PC-3 (cell line): ENCODE data around the gene MYO16. TPM values are rescaled to one million over a fixed set of nuclear protein-coding genes. Genes with fewer than 3 reads are reported as not detected.
A peak's percentile ranks its signal among the peaks of the same experiment; 100 is the strongest.

Source experiments
- ATAC-seq: fragments of 200-7000 bp; cut with Tn5 transposase; 2 replicates; pipeline ENCODE4 v1.9.1; 2020; ENCODE audit warnings: mild to moderate bottlenecking, moderate library complexity
- BruUV-seq: library from RNA; stranded (reverse); fragments of 400-500 nt; replicated peaks from 2 replicates; lab custom pipeline; 2021; lab: Mats Ljungman, UMichigan
- CTCF ChIA-PET: fragments of 300-600 bp; sonication (Branson Sonifier 250); formaldehyde crosslinking; loops from one replicate; lab custom pipeline; 2022; ENCODE audit warnings: antibody characterized with exemption; lab: Charles Lee
- POLR2A ChIA-PET: fragments of 300-600 bp; sonication (Branson Sonifier 250); formaldehyde crosslinking; loops from one replicate; lab custom pipeline; 2022; ENCODE audit warnings: antibody characterized with exemption; ENCODE audit not compliant: unreplicated experiment; lab: Charles Lee
- DNase-seq: peaks from one replicate; pipeline ENCODE4 v3.0.0-alpha.2; 2015
- H2AFZ ChIP-seq: fragments of 300-600 bp; sonication (generic); 2 replicates; pipeline ENCODE4 v1.6.0; 2016; ENCODE audit warnings: antibody characterized with exemption, low read length
- H3F3A ChIP-seq: fragments of 300-600 bp; sonication (generic); one replicate; pipeline ENCODE4 v1.6.0; 2017; ENCODE audit warnings: antibody characterized with exemption, low read length, control low read depth, mild to moderate bottlenecking; ENCODE audit not compliant: unreplicated experiment
- H3K27ac ChIP-seq: fragments of 300-600 bp; sonication (generic); 2 replicates; pipeline ENCODE4 v1.5.1; 2016; ENCODE audit warnings: mild to moderate bottlenecking, low read length
- H3K27me3 ChIP-seq: fragments of 300-600 bp; sonication (generic); 2 replicates; pipeline ENCODE4 v1.6.1; 2016; ENCODE audit warnings: low read length, mixed read lengths
- H3K36me3 ChIP-seq: fragments of 300-600 bp; sonication (generic); 2 replicates; pipeline ENCODE4 v1.6.1; 2016; ENCODE audit warnings: low read depth, mixed run types, low read length, mixed read lengths
- H3K4me1 ChIP-seq: fragments of 300-600 bp; sonication (generic); 2 replicates; pipeline ENCODE4 v1.5.1; 2016; ENCODE audit warnings: low read length; ENCODE audit not compliant: insufficient read depth
- H3K4me2 ChIP-seq: fragments of 300-600 bp; sonication (generic); 2 replicates; pipeline ENCODE4 v1.6.0; 2016; ENCODE audit warnings: low read length
- H3K4me3 ChIP-seq: fragments of 300-600 bp; sonication (generic); 2 replicates; pipeline ENCODE4 v1.5.1; 2016; ENCODE audit warnings: mild to moderate bottlenecking, low read length, mixed read lengths
- H3K79me2 ChIP-seq: fragments of 300-600 bp; sonication (generic); 2 replicates; pipeline ENCODE4 v1.6.1; 2017; ENCODE audit warnings: low read length, mixed read lengths
- H3K9ac ChIP-seq: fragments of 300-600 bp; sonication (generic); 2 replicates; pipeline ENCODE4 v1.6.0; 2016; ENCODE audit warnings: mild to moderate bottlenecking, low read length
- H3K9me2 ChIP-seq: fragments of 300-600 bp; sonication (generic); replicated peaks from 2 replicates; pipeline ENCODE4 v1.6.1; 2016; ENCODE audit warnings: mixed run types, low read length, mixed read lengths
- H3K9me3 ChIP-seq: fragments of 300-600 bp; sonication (generic); 2 replicates; pipeline ENCODE4 v1.6.1; 2016; ENCODE audit warnings: low read length, mixed read lengths
- H4K20me1 ChIP-seq: fragments of 300-600 bp; sonication (generic); 2 replicates; pipeline ENCODE4 v1.6.1; 2016; ENCODE audit warnings: low read length, mixed read lengths
- EZH2 ChIP-seq: fragments of 300-600 bp; sonication (generic); IDR thresholded peaks from one replicate; pipeline ENCODE4 v1.6.1; 2017; ENCODE audit warnings: antibody characterized with exemption, mild to moderate bottlenecking, low read length; ENCODE audit not compliant: unreplicated experiment
- EZH2phosphoT487 ChIP-seq: fragments of 300-600 bp; sonication (generic); IDR thresholded peaks from 2 replicates; pipeline ENCODE4 v1.6.1; 2018; ENCODE audit warnings: mild to moderate bottlenecking, antibody characterized with exemption, low read length, borderline replicate concordance
- intact Hi-C: fragments of 100-400 bp; cut with micrococcal nuclease; formaldehyde crosslinking; loops from 2 replicates; pipeline ENCODE4 v1.9.0; 2023
- total RNA-seq: library from RNA; depleted of rRNA; stranded (reverse); fragments of >200 nt; gene quantifications from 2 replicates; pipeline ENCODE4 v1.2.3, GENCODE V29; 2014
- TF ChIP-seq, protein P1 (sequence below): fragments of 300-600 bp; sonication (generic); conservative IDR thresholded peaks from 2 replicates; pipeline ENCODE4 v1.5.1; 2017; ENCODE audit warnings: antibody characterized with exemption, low read depth, mild to moderate bottlenecking, low read length

The MYO16 gene
- total RNA-seq, 1 experiment from 2014 or later = not detected

DNA sequence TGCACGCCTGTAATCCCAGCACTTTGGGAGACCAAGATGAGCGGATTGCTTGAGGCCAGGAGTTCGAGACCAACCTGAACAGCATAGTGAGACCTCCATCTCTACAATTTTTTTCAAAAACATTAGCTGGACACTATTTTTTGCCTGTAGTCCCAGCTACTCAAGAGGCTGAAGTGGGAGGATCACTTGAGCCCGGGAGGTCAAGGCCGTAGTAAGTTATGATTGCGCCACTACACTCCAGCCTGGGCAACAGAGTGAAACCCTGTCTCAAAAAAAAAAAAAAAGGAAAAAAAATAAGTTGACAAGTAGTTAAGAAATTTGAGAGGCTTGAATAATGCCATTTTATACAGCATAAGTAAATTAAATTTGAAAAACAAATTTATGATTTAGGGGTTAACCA is 330.6 kb downstream of the MYO16 start:
- no peaks in the 10 kb centered on the region for H3K9me2 ChIP-seq
- H3K9me3 ChIP-seq = no peaks in the 10 kb centered on the region
- no peak overlapping the region for H3K9ac ChIP-seq
- H3K27ac ChIP-seq = no peak overlapping the region
- intact Hi-C loops = loop anchor here (2.0 to 5.0 kb wide), 3 partner anchors 187 to 825 kb away; no protein-coding TSS in a partner anchor
- DNase-seq = no peak
- TF ChIP-seq, protein P1, sequence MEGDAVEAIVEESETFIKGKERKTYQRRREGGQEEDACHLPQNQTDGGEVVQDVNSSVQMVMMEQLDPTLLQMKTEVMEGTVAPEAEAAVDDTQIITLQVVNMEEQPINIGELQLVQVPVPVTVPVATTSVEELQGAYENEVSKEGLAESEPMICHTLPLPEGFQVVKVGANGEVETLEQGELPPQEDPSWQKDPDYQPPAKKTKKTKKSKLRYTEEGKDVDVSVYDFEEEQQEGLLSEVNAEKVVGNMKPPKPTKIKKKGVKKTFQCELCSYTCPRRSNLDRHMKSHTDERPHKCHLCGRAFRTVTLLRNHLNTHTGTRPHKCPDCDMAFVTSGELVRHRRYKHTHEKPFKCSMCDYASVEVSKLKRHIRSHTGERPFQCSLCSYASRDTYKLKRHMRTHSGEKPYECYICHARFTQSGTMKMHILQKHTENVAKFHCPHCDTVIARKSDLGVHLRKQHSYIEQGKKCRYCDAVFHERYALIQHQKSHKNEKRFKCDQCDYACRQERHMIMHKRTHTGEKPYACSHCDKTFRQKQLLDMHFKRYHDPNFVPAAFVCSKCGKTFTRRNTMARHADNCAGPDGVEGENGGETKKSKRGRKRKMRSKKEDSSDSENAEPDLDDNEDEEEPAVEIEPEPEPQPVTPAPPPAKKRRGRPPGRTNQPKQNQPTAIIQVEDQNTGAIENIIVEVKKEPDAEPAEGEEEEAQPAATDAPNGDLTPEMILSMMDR = no peak
- TF ChIP-seq EZH2 (no peak), EZH2phosphoT487 (no peak)
- no peaks in the 10 kb centered on the region for H3K36me3 ChIP-seq
- H3K4me2 ChIP-seq = no peak overlapping the region
- H3K4me3 ChIP-seq = no peak overlapping the region
- no peaks in the 10 kb centered on the region for H3F3A ChIP-seq
- POLR2A ChIA-PET = no interaction called here
- no peaks in the 10 kb centered on the region for H4K20me1 ChIP-seq
- BruUV-seq = no TSS peak
- 0 out of 2 replicates have a peak, but pooled peaks cover 6% of the 10 kb centered on the region for H3K4me1 ChIP-seq
- ATAC-seq = no peak
- H3K27me3 ChIP-seq = no peaks in the 10 kb centered on the region
- CTCF ChIA-PET = no interaction called here
- no peak overlapping the region for H2AFZ ChIP-seq
- H3K79me2 ChIP-seq = no peaks in the 10 kb centered on the region

DNA sequence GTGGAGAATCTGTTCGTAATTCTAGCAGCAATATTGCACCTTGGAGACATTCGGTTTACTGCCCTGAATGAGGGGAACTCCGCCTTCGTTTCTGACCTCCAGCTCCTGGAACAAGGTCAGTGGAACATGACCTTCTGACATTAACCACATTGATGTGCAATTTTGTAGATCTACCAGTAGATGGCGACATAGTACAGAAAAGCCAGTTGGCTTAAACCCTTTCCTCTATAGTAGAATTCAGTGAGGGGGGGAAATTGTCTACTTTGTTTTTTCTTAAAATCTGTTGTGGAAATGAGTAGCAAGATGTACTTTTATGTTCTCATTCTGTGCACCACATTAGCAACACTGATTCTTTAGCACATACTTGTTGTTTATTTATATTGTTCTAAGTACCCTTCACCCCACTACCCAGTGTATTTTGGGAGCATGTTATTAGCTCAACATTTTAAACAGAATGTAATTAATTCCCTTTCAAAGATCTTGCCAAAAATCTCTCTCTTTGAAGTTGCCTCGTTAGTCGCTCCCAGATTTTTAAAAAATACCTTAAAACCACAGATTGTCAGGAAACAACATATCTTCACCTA is 332.2 kb downstream of the MYO16 start:
- Histone ChIP-seq H3K9me2 (no peaks in the 10 kb centered on the region), H3K27me3 (no peaks in the 10 kb centered on the region), H2AFZ (no peak overlapping the region), H3K4me3 (no peak overlapping the region), H3K4me2 (no peak overlapping the region), H3K4me1 (0 out of 2 replicates have a peak, but pooled peaks cover 6% of the 10 kb centered on the region), H3K9ac (no peak overlapping the region), H4K20me1 (no peaks in the 10 kb centered on the region), H3K27ac (no peak overlapping the region), H3K36me3 (no peaks in the 10 kb centered on the region), H3K9me3 (no peaks in the 10 kb centered on the region), H3F3A (no peaks in the 10 kb centered on the region), H3K79me2 (no peaks in the 10 kb centered on the region)
- TF ChIP-seq, protein P1 = peak; percentile 83
- no peak for TF ChIP-seq EZH2
- ATAC-seq (peak; percentile 48), DNase-seq (peak; percentile 67)
- no TSS peak for BruUV-seq
- CTCF ChIA-PET = interaction anchor here (0.7 kb wide), 1 partner anchor 47 kb away, joined by 3 read pairs; no protein-coding TSS in a partner anchor
- intact Hi-C loops = loop anchor here (2.0 to 5.0 kb wide), 3 partner anchors 186 to 823 kb away; no protein-coding TSS in a partner anchor
- POLR2A ChIA-PET = no interaction called here

DNA sequence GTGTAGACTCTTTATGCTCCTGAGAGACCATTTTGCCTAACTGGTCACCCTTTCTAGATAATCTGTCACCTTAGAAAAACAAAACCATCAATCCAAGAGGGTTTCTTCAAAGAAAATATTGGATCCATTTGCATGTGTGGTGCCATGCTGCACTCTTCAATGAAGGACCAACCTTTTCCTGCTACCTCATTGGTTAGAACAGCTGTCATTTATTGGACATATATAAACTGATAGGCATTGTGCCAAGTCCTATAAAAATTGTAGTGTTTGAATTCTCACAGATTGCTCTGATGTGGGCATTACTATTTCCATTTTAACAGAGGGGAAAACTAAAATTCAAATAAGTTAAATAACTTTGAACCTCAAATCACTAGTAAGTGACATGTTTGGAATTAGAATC is 333.2 kb downstream of the MYO16 start:
- Histone ChIP-seq H2AFZ (no peak overlapping the region), H3K27me3 (no peaks in the 10 kb centered on the region), H3K27ac (no peak overlapping the region), H3K79me2 (no peaks in the 10 kb centered on the region), H3K9me3 (no peaks in the 10 kb centered on the region), H3F3A (no peaks in the 10 kb centered on the region), H3K9me2 (no peaks in the 10 kb centered on the region), H3K4me2 (no peak overlapping the region), H3K9ac (no peak overlapping the region), H3K4me3 (no peak overlapping the region), H3K4me1 (no peaks in the 10 kb centered on the region), H4K20me1 (no peaks in the 10 kb centered on the region), H3K36me3 (no peaks in the 10 kb centered on the region)
- no TSS peak for BruUV-seq
- TF ChIP-seq EZH2phosphoT487 (no peak), EZH2 (no peak)
- TF ChIP-seq, protein P1 = no peak
- POLR2A ChIA-PET = no interaction called here
- DNase-seq (no peak), ATAC-seq (no peak)
- intact Hi-C loops = loop anchor here (5.0 kb wide), 2 partner anchors 185 to 785 kb away; no protein-coding TSS in a partner anchor
- CTCF ChIA-PET = no interaction called here
